DMS153 treated with DMSO at 0.1 percent for 48 hours (cell line): Measurements from ENCODE around the gene NCF1.
"Not testable (repeated sequence)": the region's sequence is repeated elsewhere in the genome, so short reads cannot be mapped to it uniquely, and the experiment has no call there.

Experiments used
- DNase-seq: peaks from one replicate; lab custom pipeline; 2025; ENCODE audit not compliant: unreplicated experiment; lab: John Stamatoyannopoulos, UW

Gene NCF1

GRCh38 chr7:74773760-74774750, at the start of gene NCF1:
Gene NCF1 (plus strand): TSS chr7:74774011. CDS start chr7:74774032, 21 bp downstream.
- DNase-seq = not testable (repeated sequence)

- no peak for DNase-seq
Observed at GRCh38 chr7:74725840-74726239, 48.0 kb upstream of the NCF1 start.

- DNase-seq = no peak
Observed at GRCh38 chr7:74726309-74727101, 47.3 kb upstream of the NCF1 start.

GRCh38 chr7:74728686-74729085, 45.1 kb upstream of the NCF1 start:
- not testable (repeated sequence) for DNase-seq

- not testable (repeated sequence) for DNase-seq
Observed at GRCh38 chr7:74730186-74730585, 43.6 kb upstream of the NCF1 start.

GRCh38 chr7:74739974-74740703, 33.7 kb upstream of the NCF1 start:
- not testable (repeated sequence) for DNase-seq

GRCh38 chr7:74743936-74744557, 29.8 kb upstream of the NCF1 start:
- not testable (repeated sequence) for DNase-seq

- DNase-seq = not testable (repeated sequence)
Observed at GRCh38 chr7:74753921-74754482, 19.8 kb upstream of the NCF1 start.

- DNase-seq = not testable (repeated sequence)
Observed at GRCh38 chr7:74756673-74757072, 17.1 kb upstream of the NCF1 start.

- not testable (repeated sequence) for DNase-seq
Observed at GRCh38 chr7:74758268-74758667, 15.5 kb upstream of the NCF1 start.

- not testable (repeated sequence) for DNase-seq
Observed at GRCh38 chr7:74758982-74759381, 14.8 kb upstream of the NCF1 start.

- DNase-seq = not testable (repeated sequence)
Observed at GRCh38 chr7:74765205-74765918, 8.4 kb upstream of the NCF1 start.

GRCh38 chr7:74766509-74766908, 7.3 kb upstream of the NCF1 start:
- DNase-seq = not testable (repeated sequence)

- DNase-seq = not testable (repeated sequence)
Observed at GRCh38 chr7:74766991-74767390, 6.8 kb upstream of the NCF1 start.

- not testable (repeated sequence) for DNase-seq
Observed at GRCh38 chr7:74770062-74770461, 3.7 kb upstream of the NCF1 start.

- not testable (repeated sequence) for DNase-seq
Observed at GRCh38 chr7:74772093-74772492, 1.7 kb upstream of the NCF1 start.

GRCh38 chr7:74775111-74775510, 1.3 kb downstream of the NCF1 start:
- DNase-seq = not testable (repeated sequence)

GRCh38 chr7:74779053-74779452, 5.2 kb downstream of the NCF1 start:
- DNase-seq = not testable (repeated sequence)

GRCh38 chr7:74781746-74782145, 7.9 kb downstream of the NCF1 start:
- not testable (repeated sequence) for DNase-seq
